ENCODE results near the gene TTLL11. TPM values are rescaled to one million over a fixed set of nuclear protein-coding genes. Genes with fewer than 3 reads are reported as not detected.

The TTLL11 gene
- total and polyA plus RNA-seq, 2 experiments from 2014 or later, result 5.5 to 7.6 TPM

DNA sequence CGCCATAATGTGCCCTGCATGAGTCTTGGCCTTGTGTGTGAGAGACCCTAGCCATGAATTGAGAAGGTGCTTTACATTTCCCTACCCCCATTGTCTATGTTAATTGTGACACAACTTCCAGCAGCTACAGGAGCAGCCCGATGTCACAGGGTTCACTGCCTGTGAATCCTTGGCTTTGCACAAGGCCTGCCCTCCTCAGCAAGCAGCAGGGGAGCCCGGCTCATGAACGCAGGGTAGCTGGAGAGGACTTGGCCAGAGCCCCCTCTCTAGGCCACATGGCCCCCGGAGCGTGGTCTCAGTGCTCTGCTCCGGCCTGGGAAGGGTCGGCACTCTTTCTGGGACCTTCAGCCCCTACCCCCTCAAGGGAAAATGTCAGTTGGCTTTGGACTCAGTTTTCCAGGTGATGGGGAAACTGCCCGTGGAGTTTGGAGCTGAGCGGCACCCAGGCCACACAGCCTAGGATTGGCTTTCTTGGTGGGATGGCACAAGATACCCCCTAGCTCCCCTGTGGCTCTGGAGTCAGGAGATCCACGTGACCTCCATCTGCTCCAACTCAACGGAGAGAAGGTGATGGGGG lies 280.9 kb downstream of the TTLL11 start:
- H2AFZ ChIP-seq, result no peak overlapping the region
- WGBS (ENCODE audit: low lambda C conversion rate, missing lambda C conversion rate), result 90% methylated on average over 12 of the region's 12 CpGs
- TF ChIP-seq, protein P1, sequence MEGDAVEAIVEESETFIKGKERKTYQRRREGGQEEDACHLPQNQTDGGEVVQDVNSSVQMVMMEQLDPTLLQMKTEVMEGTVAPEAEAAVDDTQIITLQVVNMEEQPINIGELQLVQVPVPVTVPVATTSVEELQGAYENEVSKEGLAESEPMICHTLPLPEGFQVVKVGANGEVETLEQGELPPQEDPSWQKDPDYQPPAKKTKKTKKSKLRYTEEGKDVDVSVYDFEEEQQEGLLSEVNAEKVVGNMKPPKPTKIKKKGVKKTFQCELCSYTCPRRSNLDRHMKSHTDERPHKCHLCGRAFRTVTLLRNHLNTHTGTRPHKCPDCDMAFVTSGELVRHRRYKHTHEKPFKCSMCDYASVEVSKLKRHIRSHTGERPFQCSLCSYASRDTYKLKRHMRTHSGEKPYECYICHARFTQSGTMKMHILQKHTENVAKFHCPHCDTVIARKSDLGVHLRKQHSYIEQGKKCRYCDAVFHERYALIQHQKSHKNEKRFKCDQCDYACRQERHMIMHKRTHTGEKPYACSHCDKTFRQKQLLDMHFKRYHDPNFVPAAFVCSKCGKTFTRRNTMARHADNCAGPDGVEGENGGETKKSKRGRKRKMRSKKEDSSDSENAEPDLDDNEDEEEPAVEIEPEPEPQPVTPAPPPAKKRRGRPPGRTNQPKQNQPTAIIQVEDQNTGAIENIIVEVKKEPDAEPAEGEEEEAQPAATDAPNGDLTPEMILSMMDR (IDR thresholded peaks at IDR 0.05; ENCODE audit: poor library complexity), result no peak
- no peak for TF ChIP-seq EZH2 (IDR thresholded peaks at IDR 0.05; ENCODE audit: borderline replicate concordance)
- no peak for TF ChIP-seq EZH2phosphoT487 (IDR thresholded peaks at IDR 0.05; ENCODE audit: low read depth, severe bottlenecking, unreplicated experiment)
- no peak overlapping the region for H3K4me3 ChIP-seq
- no peaks in the 10 kb centered on the region for H3K36me3 ChIP-seq (replicated peaks; ENCODE audit: insufficient read depth, low read depth)
- no peak for DNase-seq (ENCODE audit: low spot score)
- no peaks in the 10 kb centered on the region for H4K20me1 ChIP-seq (ENCODE audit: insufficient read depth, poor library complexity, severe bottlenecking)
- H3K4me2 ChIP-seq, result no peak overlapping the region
- no peaks in the 10 kb centered on the region for H3K4me1 ChIP-seq (ENCODE audit: insufficient read depth)
- no peak overlapping the region for H3K27ac ChIP-seq
- no peaks in the 10 kb centered on the region for H3K79me2 ChIP-seq
- no peaks in the 10 kb centered on the region for H3K9me2 ChIP-seq (replicated peaks; ENCODE audit: insufficient read depth)
- H3K27me3 ChIP-seq, result no peaks in the 10 kb centered on the region
- H3K9me3 ChIP-seq (ENCODE audit: low read depth), result no peaks in the 10 kb centered on the region

- no peaks in the 10 kb centered on the region for H4K20me1 ChIP-seq (ENCODE audit: insufficient read depth, poor library complexity, severe bottlenecking)
- WGBS (ENCODE audit: low lambda C conversion rate, missing lambda C conversion rate), result 91% methylated on average over 10 of the region's 10 CpGs
- no peaks in the 10 kb centered on the region for H3K9me3 ChIP-seq (ENCODE audit: low read depth)
- no peak overlapping the region for H2AFZ ChIP-seq
- H3K9me2 ChIP-seq (replicated peaks; ENCODE audit: insufficient read depth), result no peaks in the 10 kb centered on the region
- H3K4me3 ChIP-seq, result no peak overlapping the region
- H3K4me1 ChIP-seq (ENCODE audit: insufficient read depth), result no peaks in the 10 kb centered on the region
- no peak overlapping the region for H3K27ac ChIP-seq
- DNase-seq (ENCODE audit: low spot score), result no peak
- TF ChIP-seq, protein P1 (IDR thresholded peaks at IDR 0.05; ENCODE audit: poor library complexity), result no peak
- TF ChIP-seq EZH2 (IDR thresholded peaks at IDR 0.05; ENCODE audit: borderline replicate concordance), result no peak
- no peaks in the 10 kb centered on the region for H3K36me3 ChIP-seq (replicated peaks; ENCODE audit: insufficient read depth, low read depth)
- no peak overlapping the region for H3K4me2 ChIP-seq
- no peaks in the 10 kb centered on the region for H3K27me3 ChIP-seq
- H3K79me2 ChIP-seq, result no peaks in the 10 kb centered on the region
Observed at GRCh38 chr9:121811751-121812150, 281.4 kb downstream of the TTLL11 start.

DNA sequence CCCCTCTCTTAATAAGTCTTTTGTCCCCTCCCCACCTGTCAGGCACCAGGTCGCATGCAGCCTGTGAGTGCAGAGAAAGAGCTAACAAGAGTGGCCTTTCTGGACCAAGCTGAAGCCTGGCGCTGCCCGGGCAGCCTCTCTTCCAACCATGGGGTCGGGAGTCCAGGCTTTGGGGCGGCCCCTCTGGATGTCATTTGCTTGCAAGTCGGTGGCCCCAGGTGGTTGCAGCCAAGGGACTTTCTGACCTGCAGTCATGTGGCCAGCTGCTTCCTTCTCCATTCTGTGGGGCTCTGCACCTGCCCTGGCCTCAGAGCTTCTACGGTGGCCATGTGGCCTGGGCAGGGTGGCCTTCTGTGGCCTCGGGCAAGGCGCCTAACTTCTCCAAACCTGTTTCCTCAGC lies 282.0 kb downstream of the TTLL11 start:
- 88% methylated on average over 9 of the region's 9 CpGs for WGBS (ENCODE audit: low lambda C conversion rate, missing lambda C conversion rate)
- Histone ChIP-seq H3K36me3 (replicated peaks; ENCODE audit: insufficient read depth, low read depth) (no peaks in the 10 kb centered on the region), H3K4me1 (ENCODE audit: insufficient read depth) (no peaks in the 10 kb centered on the region), H3K27ac (no peak overlapping the region), H4K20me1 (ENCODE audit: insufficient read depth, poor library complexity, severe bottlenecking) (no peaks in the 10 kb centered on the region), H2AFZ (no peak overlapping the region), H3K4me3 (no peak overlapping the region), H3K4me2 (no peak overlapping the region), H3K27me3 (no peaks in the 10 kb centered on the region), H3K79me2 (no peaks in the 10 kb centered on the region), H3K9me3 (ENCODE audit: low read depth) (no peaks in the 10 kb centered on the region), H3K9me2 (replicated peaks; ENCODE audit: insufficient read depth) (no peaks in the 10 kb centered on the region)
- DNase-seq (ENCODE audit: low spot score), result no peak
- TF ChIP-seq EZH2 (IDR thresholded peaks at IDR 0.05; ENCODE audit: borderline replicate concordance), result no peak
- TF ChIP-seq, protein P1 (IDR thresholded peaks at IDR 0.05; ENCODE audit: poor library complexity), result no peak
- no peak for TF ChIP-seq EZH2phosphoT487 (IDR thresholded peaks at IDR 0.05; ENCODE audit: low read depth, severe bottlenecking, unreplicated experiment)

- H2AFZ ChIP-seq, result no peak overlapping the region
- H3K27ac ChIP-seq, result no peak overlapping the region
- H3K79me2 ChIP-seq, result no peaks in the 10 kb centered on the region
- no peak overlapping the region for H3K4me2 ChIP-seq
- no peaks in the 10 kb centered on the region for H3K36me3 ChIP-seq (replicated peaks; ENCODE audit: insufficient read depth, low read depth)
- H3K9me3 ChIP-seq (ENCODE audit: low read depth), result no peaks in the 10 kb centered on the region
- no peak for DNase-seq (ENCODE audit: low spot score)
- 93% methylated on average over 3 of the region's 3 CpGs for WGBS (ENCODE audit: low lambda C conversion rate, missing lambda C conversion rate)
- TF ChIP-seq EZH2 (IDR thresholded peaks at IDR 0.05; ENCODE audit: borderline replicate concordance), result no peak
- TF ChIP-seq EZH2phosphoT487 (IDR thresholded peaks at IDR 0.05; ENCODE audit: low read depth, severe bottlenecking, unreplicated experiment), result no peak
- TF ChIP-seq, protein P1 (IDR thresholded peaks at IDR 0.05; ENCODE audit: poor library complexity), result no peak
- H3K9me2 ChIP-seq (replicated peaks; ENCODE audit: insufficient read depth), result no peaks in the 10 kb centered on the region
- H3K4me1 ChIP-seq (ENCODE audit: insufficient read depth), result no peaks in the 10 kb centered on the region
- H3K27me3 ChIP-seq, result no peaks in the 10 kb centered on the region
- H3K4me3 ChIP-seq, result no peak overlapping the region
- H4K20me1 ChIP-seq (ENCODE audit: insufficient read depth, poor library complexity, severe bottlenecking), result no peaks in the 10 kb centered on the region
Observed at GRCh38 chr9:121810489-121810888, 282.6 kb downstream of the TTLL11 start.

Data from hepatocyte (in vitro differentiated cells).